Testis (tissue), 2 donors: ENCODE measurements around the gene TCP11L1.

Experiments
- CTCF ChIP-seq, 3 experiments: fragments of 450-650 bp in 2 of 3; fragments of 200-600 bp in 1 of 3; sonication (generic) in 1 of 3; IDR thresholded peaks; one replicate each; pipeline ENCODE4 v1.5.1; 2016 to 2019; ENCODE audit warnings: antibody characterized with exemption in 3 of 3, mild to moderate bottlenecking in 2 of 3, moderate library complexity in 1 of 3
- POLR2A ChIP-seq: fragments of 450-650 bp; IDR thresholded peaks from one replicate; pipeline ENCODE4 v1.6.1; 2017; ENCODE audit warnings: antibody characterized with exemption, mild to moderate bottlenecking, moderate library complexity

- TF ChIP-seq POLR2A (no peak), CTCF (IDR thresholded peaks at IDR 0.05) (no peak)
These were observed 25.6 kb upstream of the TCP11L1 start for GRCh38 chr11:33013755-33014154.
